NOMO-1 treated with dmso at 0.1 percent for 144 hours (cell line): ENCODE results near the gene RABL2B.
"Not testable (repeated sequence)": the region's sequence is repeated elsewhere in the genome, so short reads cannot be mapped to it uniquely, and the experiment has no call there.

Source experiments
- DNase-seq: peaks from one replicate; lab custom pipeline; 2025; ENCODE audit not compliant: unreplicated experiment; lab: John Stamatoyannopoulos, UW

RABL2B gene

DNA sequence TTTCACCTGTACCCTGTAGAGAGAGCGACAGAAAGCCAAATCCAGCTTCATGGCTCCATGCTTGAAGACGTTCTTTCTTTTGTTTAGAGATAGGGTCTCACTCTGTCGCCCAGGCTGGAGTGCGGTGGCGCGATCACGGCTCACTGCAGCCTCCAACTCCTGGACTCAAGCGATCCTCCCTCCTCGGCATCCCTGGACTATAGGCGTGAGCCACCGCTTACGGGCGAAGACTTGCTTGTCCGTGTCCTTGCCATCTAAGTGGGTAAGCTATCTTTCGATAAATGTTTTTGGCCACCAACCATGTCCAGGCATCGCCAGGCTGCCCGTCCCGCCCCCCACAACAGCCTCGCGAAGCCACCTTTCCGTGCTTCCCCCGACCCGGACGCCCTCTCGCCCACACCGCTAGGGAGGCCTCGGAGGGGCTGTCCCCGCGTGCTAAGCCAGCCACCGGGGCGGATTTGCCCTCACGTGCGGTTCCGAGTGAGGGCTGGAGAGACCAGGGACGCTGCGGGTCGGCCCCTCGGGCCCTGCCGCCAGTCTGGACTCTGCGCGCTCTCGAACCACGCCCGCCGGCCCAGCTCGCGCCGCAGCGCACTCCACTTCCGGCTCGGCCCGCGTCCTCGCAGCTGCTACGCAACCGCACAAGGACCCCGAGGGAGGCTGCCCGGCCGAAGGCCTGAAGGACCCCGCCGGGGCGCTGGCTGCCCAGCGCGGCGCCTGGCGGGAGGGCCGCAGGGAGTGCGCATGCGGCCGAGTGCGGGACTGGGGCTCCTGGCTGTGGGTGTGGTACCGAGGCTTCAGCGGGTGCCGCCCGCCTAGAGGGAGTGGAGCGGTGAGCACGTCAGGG is at the start of gene RABL2B:
Gene RABL2B, minus strand, starts transcription at position 604 of the 847 bp plus-strand sequence. CDS start 1,342 bp downstream, outside the sequence.
- peak; percentile 84 for DNase-seq

DNA sequence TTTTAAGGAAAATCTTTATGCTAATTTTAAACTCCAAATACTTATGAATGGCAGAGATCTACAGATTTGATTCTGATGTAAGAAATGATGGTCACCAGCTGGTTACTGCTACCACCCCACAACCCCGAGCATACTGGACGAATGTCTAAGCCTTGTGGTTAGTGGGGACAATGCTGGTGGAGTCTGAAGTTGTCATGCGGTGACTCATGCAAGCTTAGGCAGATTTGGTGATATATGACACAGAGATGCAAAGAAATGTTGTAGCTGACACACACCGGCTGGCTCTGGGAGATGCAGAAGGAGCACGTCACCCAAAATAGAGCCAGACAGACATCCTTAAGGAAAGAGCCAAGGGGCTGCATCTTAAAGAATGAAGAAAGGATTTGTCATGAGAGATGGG is 3.5 kb upstream of the RABL2B start:
- not testable (repeated sequence) for DNase-seq

DNA sequence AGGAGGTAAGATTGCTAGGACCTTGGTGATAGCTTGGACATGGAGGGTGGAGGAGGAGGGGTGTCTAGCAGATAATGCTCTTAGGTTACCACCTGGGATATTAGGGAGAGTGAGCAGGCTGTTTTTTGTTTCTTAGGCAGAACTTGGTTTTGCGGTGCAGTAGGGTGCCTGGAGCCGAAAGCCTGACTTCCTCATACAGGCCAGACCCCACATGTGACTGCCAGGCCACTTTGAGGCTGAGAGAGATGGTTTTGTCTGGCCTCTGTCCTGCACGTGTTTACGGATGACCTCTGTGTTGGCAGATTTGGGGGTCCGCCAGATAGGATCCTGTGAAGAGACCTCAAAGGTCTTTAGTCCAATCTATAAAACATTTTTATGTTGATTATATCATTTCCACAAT is 1.9 kb upstream of the RABL2B start:
- not testable (repeated sequence) for DNase-seq

DNA sequence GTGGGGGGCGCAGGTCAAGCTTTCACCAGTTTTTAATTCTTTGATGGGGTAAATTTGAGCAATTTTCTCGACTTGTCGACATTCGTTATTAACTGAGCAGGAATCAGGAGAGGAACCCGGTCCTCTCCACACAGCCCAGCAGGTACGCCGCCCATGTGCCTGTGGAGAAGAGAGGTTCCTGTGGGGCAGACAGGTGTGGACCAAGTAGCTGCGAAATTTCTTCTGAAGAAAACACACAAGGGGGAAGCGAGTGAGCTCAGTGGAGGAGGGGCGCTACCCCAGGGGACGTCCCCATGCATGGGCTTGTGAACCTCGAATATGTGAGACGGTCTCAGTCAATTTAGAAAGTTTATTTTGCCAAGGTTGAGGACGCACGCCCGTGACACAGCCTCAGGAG is 442 bp upstream of the RABL2B start:
- not testable (repeated sequence) for DNase-seq

DNA sequence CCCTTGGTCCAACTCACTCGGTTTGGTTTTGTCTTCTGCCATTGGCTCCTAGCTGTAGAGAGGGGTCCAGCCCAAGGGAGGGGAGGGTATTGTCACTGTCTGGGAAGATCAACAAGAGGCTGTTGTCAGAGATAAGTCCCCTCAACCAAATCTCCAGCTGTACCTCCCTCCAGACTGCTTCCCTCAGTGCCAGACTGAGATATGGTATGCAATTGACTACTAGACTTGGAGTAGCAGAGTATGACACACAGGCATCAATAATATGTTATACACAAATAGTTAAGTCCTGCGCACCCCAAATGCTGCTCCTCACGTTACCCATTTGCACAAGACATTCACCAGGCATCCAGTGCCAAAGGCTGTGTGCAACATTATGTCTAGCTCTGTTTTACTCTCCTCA is 1.2 kb downstream of the RABL2B start:
- DNase-seq = not testable (repeated sequence)

DNA sequence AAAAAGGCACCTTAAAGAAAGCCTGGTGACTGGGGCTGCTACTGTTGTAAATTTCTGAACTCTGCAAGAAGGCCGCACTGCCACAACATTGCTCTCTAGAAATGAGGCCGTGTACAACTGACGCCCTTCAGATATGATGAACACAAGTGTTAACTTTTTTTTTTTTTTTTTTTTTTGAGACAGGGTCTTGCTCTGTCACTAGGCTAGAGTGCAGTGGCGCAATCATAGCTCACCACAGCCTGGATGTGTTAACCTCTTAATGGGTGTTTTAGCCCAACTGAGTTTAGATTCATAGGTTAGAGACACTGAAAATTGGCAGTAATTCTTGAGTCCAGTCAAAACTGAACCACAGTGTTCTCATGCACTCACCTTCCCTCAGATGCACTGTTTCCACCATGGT is 3.2 kb downstream of the RABL2B start:
- not testable (repeated sequence) for DNase-seq

DNA sequence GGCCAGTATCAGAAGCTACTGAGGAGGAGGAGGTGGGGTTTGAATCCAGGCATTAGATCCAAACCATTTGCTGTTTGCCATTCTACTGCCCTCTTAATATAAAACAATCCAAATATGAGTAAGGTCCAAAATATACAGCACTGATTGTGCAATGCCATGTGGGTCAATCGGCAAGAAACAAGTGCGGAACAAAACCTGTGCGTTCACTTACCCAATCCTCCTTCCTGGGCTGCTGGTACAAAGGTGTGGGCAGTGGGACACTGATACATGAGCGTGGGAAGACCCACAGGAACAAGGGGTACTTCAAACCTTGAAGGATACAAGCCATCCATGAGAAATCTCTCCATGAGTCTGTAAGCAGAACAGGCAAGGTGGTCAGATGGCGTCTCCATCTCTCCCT is 5.8 kb downstream of the RABL2B start:
- DNase-seq = not testable (repeated sequence)

DNA sequence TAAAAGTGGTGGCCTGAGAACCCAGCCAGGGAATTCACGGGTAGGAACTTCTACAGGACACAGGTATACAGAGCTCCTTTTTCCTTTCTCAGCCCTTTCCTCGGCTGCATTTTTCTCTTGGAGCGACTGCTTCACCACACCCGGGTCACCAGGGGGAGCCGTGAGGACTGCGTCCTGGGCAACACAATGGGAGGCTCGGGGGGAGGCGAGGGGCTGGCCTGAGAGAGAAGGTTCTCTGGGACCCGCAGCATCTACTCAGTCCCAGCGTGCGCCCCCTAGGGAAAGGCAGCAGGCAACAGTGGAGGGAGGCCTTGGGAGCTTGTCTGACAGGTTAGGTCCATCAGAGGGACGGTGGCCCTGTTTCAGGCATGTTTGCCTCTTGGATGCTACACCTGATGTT is 8.3 kb downstream of the RABL2B start:
- DNase-seq = not testable (repeated sequence)

DNA sequence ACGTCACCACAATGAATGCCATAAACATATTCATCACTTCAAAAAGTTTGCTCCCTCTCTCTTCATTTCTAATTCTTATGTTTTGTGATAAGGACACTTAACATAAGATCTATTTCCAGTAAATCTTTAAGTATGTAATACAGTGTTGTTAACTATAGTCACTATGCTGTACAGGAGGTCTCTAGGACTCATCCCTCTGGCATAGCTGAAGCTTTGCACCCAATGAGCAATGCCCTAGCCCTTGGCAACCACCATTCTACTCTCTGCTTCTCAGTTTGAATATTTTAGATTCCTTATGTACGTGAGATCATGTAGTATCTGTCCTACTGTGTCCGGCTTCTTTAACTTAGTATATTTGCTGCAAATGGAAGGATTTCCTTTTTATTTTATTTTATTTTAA is 19.1 kb downstream of the RABL2B start:
- not testable (repeated sequence) for DNase-seq

DNA sequence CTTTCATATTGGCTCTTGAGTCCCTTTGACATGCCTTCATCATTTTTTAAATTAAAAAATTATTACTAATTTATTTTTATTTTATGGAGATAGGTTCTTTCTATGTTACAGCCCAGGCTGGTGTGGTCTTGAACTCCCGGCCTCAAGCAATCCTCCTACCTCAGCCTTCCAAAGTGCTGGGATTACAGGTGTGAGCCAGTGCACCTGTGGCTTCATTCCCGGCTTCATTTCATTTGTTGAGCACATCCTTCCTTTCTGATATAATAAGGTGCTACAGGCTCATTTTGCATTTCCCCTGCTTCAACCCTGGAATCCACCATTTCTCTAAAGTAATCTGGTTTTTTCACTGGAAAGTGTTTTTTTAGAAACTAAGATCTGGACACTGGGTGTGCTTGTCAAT is 21.6 kb downstream of the RABL2B start:
- DNase-seq = not testable (repeated sequence)

DNA sequence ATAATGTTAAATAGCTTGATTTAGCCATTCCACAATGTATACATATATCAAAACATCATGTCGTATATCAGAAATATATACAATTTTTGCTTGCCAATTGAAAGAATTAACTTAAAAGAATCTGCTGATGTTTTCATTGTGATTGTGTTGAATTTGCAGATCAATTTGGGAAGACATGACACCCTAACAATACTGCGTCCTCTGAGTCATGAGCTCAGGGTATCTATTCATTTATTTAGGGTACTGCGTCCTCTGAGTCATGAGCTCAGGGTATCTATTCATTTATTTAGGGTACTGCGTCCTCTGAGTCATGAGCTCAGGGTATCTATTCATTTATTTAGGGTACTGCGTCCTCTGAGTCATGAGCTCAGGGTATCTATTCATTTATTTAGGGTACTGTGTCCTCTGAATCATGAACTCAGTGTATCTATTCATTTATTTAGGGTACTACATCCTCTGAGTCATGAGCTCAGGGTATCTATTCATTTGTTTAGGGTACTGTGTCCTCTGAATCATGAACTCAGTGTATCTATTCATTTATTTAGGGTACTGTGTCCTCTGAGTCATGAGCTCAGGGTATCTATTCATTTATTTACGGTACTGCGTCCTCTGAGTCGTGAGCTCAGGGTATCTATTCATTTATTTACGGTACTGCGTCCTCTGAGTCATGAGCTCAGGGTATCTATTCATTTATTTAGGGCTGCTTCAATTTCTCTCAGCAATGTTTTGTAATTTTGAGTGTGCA is 23.7 kb downstream of the RABL2B start:
- not testable (repeated sequence) for DNase-seq

DNA sequence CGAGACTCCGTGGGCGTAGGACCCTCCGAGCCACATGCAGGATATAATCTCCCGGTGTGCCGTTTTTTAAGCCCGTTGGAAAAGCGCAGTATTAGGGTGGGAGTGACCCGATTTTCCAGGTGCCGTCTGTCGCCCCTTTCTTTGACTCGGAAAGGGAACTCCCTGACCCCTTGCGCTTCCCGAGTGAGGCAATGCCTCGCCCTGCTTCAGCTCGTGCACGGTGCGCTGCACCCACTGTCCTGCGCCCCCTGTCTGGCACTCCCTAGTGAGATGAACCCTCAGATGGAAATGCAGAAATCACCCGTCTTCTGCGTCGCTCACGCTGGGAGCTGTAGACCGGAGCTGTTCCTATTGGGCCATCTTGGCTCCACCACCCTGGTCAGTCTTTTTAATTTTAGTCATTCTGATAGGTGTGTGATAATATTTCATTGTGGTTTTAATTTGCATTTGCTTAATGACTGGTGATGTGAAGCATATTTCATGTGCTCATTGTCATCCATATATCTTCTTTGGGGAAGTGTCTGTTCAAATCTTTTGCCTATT is 26.4 kb downstream of the RABL2B start:
- peak; percentile 25 for DNase-seq

DNA sequence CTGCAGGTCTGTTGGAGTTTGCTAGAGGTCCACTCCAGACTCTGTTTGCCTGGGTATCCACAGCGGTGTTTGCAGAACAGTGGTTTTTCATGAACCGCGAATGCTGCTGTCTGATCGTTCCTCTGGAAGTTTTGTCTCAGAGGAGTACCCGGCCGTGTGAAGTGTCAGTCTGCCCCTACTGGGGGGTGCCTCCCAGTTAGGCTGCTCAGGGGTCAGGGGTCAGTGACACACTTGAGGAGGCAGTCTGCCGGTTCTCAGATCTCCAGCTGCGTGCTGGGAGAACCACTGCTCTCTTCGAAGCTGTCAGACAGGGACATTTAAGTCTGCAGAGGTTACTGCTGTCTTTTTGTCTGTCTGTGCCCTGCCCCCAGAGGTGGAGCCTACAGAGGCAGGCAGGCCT is 27.0 kb downstream of the RABL2B start:
- not testable (repeated sequence) for DNase-seq

DNA sequence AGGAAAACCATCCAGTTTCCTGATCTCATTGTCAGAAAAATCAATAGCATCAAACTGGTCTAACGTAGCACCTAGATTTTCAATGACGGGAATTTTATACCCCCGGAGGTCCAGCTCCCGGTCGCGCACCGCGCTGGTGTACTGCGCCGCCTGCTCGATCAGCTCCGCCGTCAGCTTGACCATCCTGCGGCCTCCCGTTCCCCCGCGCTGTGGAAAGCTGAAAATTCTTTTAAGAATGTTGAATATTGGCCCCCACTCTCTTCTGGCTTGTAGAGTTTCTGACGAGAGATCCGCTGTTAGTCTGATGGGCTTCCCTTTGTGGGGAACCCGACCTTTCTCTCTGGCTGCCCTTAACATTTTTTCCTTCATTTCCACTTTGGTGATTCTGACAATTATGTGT is 28.2 kb downstream of the RABL2B start:
- DNase-seq = not testable (repeated sequence)

DNA sequence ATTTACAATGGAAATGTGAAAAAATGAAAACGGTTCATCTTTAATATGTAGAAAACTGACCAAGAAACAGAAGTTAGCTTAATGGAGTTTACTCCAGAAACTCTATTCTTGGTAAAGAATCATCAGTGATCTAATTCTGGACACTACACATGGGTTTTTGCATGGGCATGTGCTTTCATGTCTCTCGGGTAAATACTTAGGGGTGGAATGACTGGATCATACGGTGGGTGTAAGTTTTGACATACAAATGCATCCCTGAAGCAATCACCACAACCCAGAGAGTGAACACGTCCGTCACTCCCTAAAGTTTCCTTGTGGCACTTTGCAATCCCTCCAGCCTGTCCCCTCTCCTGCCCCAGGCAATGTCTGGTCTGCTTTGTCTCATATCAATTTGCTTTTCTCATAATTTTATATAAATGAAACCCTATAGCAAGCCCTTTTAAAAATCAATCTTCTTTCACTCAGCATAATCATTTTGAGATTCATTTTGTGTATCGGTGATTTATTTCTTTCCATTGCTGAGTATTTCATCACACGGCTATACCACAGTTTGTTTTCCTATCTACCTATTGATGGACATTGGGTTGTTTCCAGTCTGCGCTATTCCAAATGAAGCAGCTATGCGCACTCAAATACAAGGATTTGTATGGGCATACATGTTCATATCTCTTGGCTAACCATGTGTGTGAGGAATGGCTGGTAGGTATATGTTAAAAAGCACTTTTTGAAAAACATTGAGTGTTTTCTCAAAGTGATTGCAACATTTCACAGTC is 33.9 kb downstream of the RABL2B start:
- not testable (repeated sequence) for DNase-seq

DNA sequence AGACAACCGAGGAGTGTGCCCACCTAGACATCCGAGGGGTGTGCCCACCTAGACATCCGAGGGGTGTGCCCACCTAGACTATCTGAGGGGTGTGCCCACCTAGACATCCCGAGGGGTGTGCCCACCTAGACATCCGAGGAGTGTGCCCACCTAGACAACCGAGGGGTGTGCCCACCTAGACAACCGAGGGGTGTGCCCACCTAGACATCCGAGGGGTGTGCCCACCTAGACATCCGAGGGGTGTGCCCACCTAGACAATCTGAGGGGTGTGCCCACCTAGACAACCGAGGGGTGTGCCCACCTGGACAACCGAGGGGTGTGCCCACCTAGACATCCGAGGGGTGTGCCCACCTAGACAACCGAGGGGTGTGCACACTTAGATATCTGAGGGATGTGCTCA is 34.8 kb downstream of the RABL2B start:
- DNase-seq = not testable (repeated sequence)

DNA sequence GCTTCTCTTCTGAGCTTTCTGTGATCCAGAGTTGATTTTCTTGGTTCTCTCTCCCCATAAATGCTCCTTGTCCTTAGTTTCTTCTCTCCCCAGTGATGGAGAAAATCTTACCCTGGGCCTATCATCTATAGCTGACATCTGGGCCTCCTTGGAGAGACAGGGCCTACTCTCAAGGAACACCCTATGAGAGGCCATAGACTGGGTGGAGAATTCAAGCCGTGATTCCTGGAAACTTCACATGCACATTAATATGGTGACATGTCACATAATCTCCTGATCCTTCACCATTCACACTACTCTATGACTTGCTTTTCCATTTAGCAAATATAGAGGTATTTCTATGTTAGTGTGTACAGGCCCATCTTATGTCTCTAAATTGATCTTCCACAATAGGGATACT is 35.9 kb downstream of the RABL2B start:
- DNase-seq = not testable (repeated sequence)

DNA sequence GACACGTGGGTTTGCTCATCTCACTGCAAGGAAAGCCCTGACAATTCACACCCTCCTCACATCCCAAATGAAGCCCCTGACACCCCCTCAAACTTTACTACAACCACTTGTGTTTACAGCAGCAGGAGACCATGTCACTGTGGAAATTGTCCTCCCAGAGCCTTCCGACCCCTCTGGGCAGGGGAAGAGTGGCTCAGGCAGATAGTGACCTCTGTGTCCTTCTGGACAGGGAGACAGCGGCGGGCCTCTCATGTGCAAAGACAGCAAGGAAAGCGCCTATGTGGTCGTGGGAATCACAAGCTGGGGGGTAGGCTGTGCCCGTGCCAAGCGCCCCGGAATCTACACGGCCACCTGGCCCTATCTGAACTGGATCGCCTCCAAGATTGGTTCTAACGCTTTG is 39.0 kb downstream of the RABL2B start:
- DNase-seq = not testable (repeated sequence)

DNA sequence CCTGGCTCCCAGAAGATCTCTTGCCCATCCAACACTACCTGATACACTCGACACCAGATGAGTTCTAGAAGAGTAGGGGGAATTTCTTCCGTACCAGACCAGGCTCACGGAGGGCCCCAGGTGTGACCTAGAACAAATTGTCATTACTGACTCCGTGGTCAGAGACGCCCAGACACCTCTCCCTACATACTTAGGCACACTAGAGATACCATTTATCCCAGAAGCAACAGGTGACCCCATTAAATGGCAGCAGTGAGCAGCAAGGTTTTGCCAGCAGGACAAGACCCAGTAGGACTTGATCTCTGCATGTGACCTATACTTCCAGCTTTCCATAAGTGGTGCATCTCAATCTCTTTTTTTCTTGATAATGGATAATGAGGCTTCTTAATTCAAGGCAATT is 42.7 kb downstream of the RABL2B start:
- not testable (repeated sequence) for DNase-seq

DNA sequence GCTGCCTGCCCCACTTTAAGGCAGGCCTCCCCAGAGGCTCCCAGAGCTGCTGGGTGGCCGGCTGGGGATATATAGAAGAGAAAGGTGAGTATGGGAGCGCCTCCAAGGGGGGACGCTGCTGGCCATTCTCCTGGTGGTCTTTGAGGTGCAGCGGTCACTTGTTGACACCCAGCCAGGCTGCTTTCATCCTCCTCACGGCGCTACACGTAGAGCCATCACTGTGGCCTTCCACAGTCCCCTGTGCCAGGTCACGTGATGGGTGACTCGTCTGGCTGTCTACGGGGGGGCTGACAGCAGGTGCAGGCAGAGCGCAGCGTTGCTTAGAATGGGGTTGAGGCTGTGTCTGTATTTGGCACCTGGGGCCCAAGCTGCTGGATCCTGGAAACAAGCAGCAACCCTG is 43.5 kb downstream of the RABL2B start:
- DNase-seq = no peak

DNA sequence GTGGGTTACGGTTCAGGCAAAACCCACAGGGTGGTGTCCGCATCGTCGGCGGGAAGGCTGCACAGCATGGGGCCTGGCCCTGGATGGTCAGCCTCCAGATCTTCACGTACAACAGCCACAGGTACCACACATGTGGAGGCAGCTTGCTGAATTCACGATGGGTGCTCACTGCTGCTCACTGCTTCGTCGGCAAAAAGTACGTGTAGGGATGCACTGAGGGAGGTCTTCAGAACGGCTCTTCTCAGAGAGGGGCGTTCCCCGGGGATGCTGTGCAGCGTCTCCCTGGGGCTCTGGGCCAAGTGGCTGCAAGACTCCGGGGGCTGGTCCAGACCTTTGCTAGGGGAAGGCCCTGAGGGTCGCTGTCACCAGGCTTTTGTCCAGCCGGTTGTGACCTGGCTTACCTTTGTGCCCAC is 44.2 kb downstream of the RABL2B start:
- no peak for DNase-seq
